SHP77 (cell line): Measurements from ENCODE around the gene COMTD1.

ENCODE experiments used
- DNase-seq, 2 experiments: peaks; one replicate each; lab custom pipeline; 2025; lab: John Stamatoyannopoulos, UW

COMTD1 gene

DNA sequence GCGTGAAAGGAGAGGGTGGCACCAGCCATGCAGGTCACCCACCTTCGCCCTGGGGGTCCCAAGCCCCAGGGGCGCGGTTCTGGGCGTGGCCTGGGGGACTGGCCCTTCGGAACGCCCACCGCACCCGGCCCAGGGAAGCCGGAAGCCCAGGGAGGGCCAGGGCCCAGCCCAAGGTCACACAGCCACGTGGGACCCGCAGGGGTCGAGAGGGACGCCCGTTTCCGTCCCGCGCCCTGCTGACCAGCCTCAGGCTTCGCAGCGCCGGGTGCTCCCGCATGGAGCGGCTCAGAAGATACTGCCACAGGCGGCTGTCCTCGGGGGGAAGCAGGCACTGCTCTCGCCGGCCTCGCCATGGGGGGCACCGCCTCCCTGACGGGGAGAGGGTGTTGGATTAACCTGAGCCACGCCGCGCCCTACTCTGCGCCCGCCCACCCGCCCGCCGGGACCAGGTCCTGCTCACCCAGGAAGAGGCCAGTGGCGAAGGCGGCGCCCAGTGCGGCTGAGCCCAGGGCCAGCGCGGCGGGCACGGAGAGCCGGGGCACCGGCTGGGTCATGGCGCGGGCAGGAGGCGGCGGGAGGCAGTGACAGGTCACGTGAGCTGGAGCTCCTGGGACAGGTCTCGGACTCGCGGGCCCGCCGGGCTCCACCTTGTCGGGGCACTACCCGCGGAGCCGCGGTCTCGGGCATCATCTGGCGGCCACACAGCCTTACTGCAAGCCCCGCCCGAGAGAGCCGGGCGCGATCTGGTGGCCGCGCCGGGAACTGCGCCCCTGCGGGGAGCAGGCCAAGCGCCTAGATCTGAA lies at the start of gene COMTD1:
COMTD1 (minus strand) TSS at position 583 of the 803 bp plus-strand sequence; CDS start at position 554, 29 bp downstream.
- peak; percentile 49 to 57 for DNase-seq

- DNase-seq = no peak
These were observed 48.1 kb upstream of the COMTD1 start for GRCh38 chr10:75283671-75284470.

- no peak for DNase-seq
These were observed 47.4 kb upstream of the COMTD1 start for GRCh38 chr10:75283078-75283670.

- DNase-seq = no peak
These were observed 46.2 kb upstream of the COMTD1 start for GRCh38 chr10:75281974-75282373.

DNA sequence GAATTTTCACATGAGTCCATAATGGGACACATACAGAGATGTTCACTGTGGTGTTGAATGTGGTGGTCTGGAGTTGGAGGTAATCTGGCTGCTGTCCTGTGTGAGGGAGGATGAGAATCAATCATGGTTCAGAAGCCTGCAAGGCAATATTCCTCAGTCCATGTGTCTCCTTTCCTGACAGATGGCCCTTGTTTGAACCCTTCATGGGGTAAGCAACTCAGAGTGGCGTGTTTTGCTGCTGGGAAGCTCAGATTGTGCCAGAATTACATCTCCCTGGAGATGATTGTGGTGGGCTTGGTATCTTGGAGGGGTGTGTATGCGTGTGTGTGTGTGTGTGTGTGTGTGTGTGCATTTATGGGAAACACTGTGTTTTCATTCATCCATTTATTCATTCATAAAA lies 44.5 kb upstream of the COMTD1 start:
- DNase-seq = no peak

GRCh38 chr10:75276069-75276872 lies 40.5 kb upstream of the COMTD1 start:
- no peak for DNase-seq

- no peak for DNase-seq
These were observed 37.1 kb upstream of the COMTD1 start for GRCh38 chr10:75272896-75273295.

- no peak for DNase-seq
These were observed 36.3 kb upstream of the COMTD1 start for GRCh38 chr10:75272094-75272493.

GRCh38 chr10:75269605-75270004 lies 33.8 kb upstream of the COMTD1 start:
- DNase-seq = no peak

- no peak for DNase-seq
These were observed 31.2 kb upstream of the COMTD1 start for GRCh38 chr10:75266945-75267344.

DNA sequence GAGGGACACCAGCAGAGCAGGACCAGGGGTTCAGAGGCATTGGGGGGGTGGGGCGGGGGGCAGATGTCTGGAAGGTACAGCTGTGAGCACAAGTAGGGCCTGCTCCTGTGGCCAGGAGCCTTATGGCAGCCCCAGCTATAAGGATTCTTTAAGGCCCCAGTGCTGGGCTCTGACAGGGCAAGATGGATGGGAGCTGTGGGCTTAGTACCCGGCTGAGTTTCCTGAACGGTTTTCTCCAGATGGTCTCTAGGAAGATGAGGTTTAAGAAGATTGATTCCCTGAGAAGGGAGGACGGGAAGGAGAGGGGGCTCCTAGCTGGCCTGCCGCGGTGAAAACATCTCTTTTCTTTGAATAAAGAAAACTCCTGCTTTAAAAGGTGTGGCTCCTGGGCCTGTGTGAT lies 30.1 kb upstream of the COMTD1 start:
- DNase-seq = no peak

DNA sequence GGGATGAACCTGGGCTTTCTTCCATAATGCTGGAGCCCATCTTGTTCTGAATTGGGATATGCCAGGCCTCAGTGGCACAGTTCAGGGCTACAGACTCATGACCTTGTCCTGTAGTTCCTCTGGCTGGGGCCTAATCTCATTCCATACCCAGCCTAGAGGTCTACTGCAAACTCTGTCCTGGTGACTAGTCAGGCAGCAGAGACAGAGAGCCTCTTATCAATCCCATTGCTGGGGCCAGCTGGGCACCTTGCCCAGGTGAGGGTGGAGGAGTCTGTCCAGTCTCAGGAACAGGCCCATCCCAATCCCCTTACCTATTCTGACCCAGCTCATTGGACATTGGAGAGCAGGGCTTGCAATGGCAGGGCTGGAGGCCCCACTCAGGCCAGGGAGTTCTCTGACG lies 28.0 kb upstream of the COMTD1 start:
- DNase-seq = no peak

DNA sequence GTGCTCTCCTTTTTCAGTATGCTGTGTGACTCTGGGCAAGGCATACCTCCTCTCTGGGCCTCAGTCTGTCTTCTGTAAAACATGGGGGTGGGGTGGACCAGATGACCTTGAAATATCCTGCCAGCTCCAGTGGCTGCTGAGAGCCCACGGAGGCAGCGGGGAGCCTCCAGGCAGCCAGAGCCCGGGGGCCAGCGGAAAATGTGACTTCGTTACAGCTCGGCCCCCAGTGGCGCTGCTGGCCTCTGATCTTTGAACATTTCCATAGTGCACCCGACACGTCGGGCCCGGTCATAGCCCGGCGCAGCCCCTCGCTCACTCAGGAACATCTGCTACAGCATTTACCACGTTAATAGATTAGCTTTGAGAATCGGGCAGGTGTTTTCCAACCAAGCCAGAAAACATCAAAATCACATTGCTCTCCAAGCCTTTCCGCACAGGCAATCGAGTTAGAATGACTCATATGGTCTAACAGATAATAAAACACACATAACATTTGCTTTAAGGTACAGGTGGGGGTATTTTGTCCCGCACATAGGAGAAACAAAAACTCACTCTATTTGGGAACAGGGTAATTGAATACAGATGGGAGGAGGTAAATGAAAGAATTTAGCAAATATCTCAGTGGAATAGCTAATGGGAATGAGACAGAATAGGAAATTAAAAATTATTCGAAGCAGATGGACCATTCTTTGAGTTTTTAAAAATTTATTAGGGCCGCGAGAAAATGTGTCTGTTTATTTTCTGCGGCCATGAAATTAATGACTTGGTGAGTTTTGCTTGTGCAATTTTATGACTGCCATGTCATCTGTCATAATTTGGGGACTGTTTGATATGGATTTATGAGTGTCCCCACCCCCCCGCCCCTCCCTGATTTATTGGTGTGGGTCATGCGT lies 26.3 kb upstream of the COMTD1 start:
- peak; percentile 39 for DNase-seq

- DNase-seq = no peak
These were observed 25.2 kb upstream of the COMTD1 start for GRCh38 chr10:75260990-75261389.

- DNase-seq = no peak
These were observed 19.0 kb upstream of the COMTD1 start for GRCh38 chr10:75254739-75255138.

- DNase-seq = no peak
These were observed 17.8 kb upstream of the COMTD1 start for GRCh38 chr10:75253281-75254220.

- DNase-seq = no peak
These were observed 15.2 kb upstream of the COMTD1 start for GRCh38 chr10:75250934-75251333.

GRCh38 chr10:75247797-75248196 lies 12.0 kb upstream of the COMTD1 start:
- no peak for DNase-seq

GRCh38 chr10:75246506-75246905 lies 10.7 kb upstream of the COMTD1 start:
- no peak for DNase-seq
